ENCODE data around the gene ARMS2. TPM values are rescaled to one million over a fixed set of nuclear protein-coding genes. Genes with fewer than 3 reads are reported as not detected.

ARMS2 gene
- total and polyA plus RNA-seq, 2 experiments from 2014 or later = not detected

- H3K79me2 ChIP-seq (replicated peaks; ENCODE audit: insufficient read depth) = no peaks in the 10 kb centered on the region
- TF ChIP-seq EZH2phosphoT487 (IDR thresholded peaks at IDR 0.05; ENCODE audit: unreplicated experiment) (no peak), EZH2 (IDR thresholded peaks at IDR 0.05; ENCODE audit: low read depth, unreplicated experiment) (no peak), ZNF331 (CRISPR knock-in tag; IDR thresholded peaks at IDR 0.05; ENCODE audit: low read depth) (no peak), CTCF (conservative IDR thresholded peaks at IDR 0.05; ENCODE audit: low read depth in 2 of 2) (no peak), JUNB (IDR thresholded peaks at IDR 0.05; ENCODE audit: unreplicated experiment) (no peak), STAT1 (IDR thresholded peaks at IDR 0.05; ENCODE audit: unreplicated experiment) (no peak), ZNF114 (CRISPR knock-in tag; IDR thresholded peaks at IDR 0.05) (no peak), CREB1 (CRISPR knock-in tag; IDR thresholded peaks at IDR 0.05; ENCODE audit: low read depth) (no peak), ETS1 (IDR thresholded peaks at IDR 0.05) (no peak)
- TF ChIP-seq, protein P1, sequence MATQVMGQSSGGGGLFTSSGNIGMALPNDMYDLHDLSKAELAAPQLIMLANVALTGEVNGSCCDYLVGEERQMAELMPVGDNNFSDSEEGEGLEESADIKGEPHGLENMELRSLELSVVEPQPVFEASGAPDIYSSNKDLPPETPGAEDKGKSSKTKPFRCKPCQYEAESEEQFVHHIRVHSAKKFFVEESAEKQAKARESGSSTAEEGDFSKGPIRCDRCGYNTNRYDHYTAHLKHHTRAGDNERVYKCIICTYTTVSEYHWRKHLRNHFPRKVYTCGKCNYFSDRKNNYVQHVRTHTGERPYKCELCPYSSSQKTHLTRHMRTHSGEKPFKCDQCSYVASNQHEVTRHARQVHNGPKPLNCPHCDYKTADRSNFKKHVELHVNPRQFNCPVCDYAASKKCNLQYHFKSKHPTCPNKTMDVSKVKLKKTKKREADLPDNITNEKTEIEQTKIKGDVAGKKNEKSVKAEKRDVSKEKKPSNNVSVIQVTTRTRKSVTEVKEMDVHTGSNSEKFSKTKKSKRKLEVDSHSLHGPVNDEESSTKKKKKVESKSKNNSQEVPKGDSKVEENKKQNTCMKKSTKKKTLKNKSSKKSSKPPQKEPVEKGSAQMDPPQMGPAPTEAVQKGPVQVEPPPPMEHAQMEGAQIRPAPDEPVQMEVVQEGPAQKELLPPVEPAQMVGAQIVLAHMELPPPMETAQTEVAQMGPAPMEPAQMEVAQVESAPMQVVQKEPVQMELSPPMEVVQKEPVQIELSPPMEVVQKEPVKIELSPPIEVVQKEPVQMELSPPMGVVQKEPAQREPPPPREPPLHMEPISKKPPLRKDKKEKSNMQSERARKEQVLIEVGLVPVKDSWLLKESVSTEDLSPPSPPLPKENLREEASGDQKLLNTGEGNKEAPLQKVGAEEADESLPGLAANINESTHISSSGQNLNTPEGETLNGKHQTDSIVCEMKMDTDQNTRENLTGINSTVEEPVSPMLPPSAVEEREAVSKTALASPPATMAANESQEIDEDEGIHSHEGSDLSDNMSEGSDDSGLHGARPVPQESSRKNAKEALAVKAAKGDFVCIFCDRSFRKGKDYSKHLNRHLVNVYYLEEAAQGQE (IDR thresholded peaks at IDR 0.05; ENCODE audit: unreplicated experiment) = no peak
- peaks cover 47% of the 10 kb centered on the region for H3K27me3 Mint-ChIP-seq (ENCODE audit: insufficient read depth, low read depth, poor library complexity)
These were observed 9.7 kb downstream of the ARMS2 start for GRCh38 chr10:122464250-122464510.

More at GRCh38 chr10:122464250-122464510, 9.7 kb downstream of the ARMS2 start:
- no peaks in the 10 kb centered on the region; the same call in 2 of the 3 replicates for H3K36me3 Mint-ChIP-seq (ENCODE audit: low read depth)
- DNase-seq (ENCODE audit: low spot score) (no peak), ATAC-seq (no peak)
- no peaks in the 10 kb centered on the region; the same call in 1 of the 2 replicates for H4K20me1 ChIP-seq (replicated peaks; ENCODE audit: insufficient read depth)
- no peak overlapping the region for H3K4me2 ChIP-seq
- H3K4me3 ChIP-seq = no peak overlapping the region
- no peak overlapping the region for H3K4me3 Mint-ChIP-seq
- no peaks in the 10 kb centered on the region for H3K36me3 ChIP-seq (ENCODE audit: insufficient read depth)
- no peak overlapping the region for H2AFZ ChIP-seq
- no peak overlapping the region for H3K27ac Mint-ChIP-seq
- peaks cover 27% of the 10 kb centered on the region for H3K4me1 Mint-ChIP-seq
- no peak overlapping the region for H3K27ac ChIP-seq (ENCODE audit: low read depth)
- H3K27me3 ChIP-seq (ENCODE audit: insufficient read depth) = peaks cover 48% of the 10 kb centered on the region
- no peaks in the 10 kb centered on the region for H3K9me2 ChIP-seq (ENCODE audit: insufficient read depth)
- 0 out of 2 replicates have a peak, but pooled peaks cover 6% of the 10 kb centered on the region for H3F3A ChIP-seq (replicated peaks; ENCODE audit: low read depth)
- peaks cover 16% of the 10 kb centered on the region for H3K4me1 ChIP-seq (ENCODE audit: insufficient read depth)
- H3K9me3 Mint-ChIP-seq = no peaks in the 10 kb centered on the region

Data from GM23338 (cell line).